NCI-H510A (cell line): ENCODE data around the gene MYZAP.
A peak's percentile ranks its signal among the peaks of the same experiment; 100 is the strongest.

Experiments used
- DNase-seq: peaks from one replicate; lab custom pipeline; 2025; lab: John Stamatoyannopoulos, UW

Gene MYZAP

GRCh38 chr15:57563416-57563815, 28.3 kb upstream of the MYZAP start:
- no peak for DNase-seq

DNA sequence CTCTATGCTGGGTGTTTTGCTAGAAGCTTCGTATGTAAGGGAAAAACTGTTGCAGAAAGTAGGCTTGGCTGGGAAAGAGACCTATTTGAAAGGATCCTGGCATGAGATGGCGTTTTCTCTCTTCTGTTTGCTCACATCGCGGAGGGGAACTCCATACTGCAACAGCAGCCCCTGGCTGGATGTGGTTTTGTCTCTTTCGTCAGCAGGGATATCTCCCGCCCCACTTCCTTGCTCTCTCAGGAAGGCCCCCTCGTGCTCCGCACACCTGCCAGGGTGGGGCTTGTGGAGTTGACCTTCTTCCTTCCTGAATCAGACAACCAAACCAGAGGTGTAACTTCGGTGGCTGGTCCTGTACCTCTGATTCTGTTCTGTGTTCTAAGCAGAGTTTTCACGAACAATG, 26.4 kb upstream of the MYZAP start:
- DNase-seq = peak; percentile 55

- no peak for DNase-seq
These were observed 24.9 kb upstream of the MYZAP start for GRCh38 chr15:57566834-57567233.

DNA sequence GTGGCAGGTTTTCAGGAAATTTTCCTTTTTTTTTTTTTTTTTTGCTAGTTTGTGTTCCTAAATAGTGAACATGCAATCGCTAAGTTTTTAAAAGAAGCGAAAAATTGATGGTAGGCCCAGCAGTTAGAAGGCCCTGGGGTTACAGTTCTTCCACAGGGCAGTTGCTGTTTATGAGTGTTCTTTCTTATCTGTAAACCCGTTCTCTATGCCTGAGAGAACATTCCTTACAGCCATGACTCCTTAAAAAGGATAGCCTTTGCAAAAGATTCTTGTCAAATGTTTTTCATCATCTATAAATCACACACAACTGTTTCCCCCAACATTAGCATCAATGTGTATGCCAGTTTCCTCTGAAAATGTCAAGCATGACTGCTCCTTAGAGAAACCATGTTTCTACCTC, 23.8 kb upstream of the MYZAP start:
- no peak for DNase-seq

GRCh38 chr15:57568299-57568698, 23.4 kb upstream of the MYZAP start:
- no peak for DNase-seq

GRCh38 chr15:57570340-57570739, 21.4 kb upstream of the MYZAP start:
- DNase-seq = no peak

GRCh38 chr15:57570994-57571393, 20.7 kb upstream of the MYZAP start:
- no peak for DNase-seq

DNA sequence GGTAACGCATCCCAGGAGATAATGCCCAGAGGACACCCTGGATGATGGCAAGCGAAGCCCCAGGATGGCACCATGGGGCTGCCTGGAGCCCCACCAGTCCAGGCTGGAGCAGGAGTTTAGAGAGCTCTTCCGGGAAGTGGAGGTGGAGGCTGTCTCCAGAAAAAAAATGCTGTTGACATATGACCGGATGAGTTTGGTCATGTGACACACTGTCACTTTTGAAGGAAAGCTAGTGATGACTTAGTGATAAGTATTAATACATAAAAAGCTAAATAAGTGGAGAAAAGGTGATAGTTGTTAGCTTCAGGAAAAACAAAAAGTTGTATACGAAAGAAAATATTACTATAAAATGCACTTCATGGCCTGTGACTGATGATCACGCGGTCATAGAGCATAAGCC, 20.0 kb upstream of the MYZAP start:
- no peak for DNase-seq

DNA sequence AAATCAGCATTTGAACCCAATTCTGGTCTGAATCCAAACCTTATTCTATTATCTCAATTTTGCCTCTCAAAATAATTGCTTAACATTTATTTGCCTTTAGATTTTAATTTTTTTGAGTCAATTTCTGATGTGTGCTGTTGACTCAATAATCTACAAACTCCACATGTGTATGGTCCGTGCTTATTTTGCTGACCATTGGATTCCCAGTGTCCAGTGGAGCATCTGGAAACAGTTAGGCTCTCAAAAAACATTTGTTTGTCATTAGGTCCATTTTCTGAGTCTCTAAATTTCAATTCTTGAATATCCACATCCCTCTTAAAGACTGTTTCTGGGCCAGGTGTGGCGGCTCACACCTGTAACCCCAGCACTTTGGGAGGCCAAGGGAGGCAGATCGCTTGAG, 19.2 kb upstream of the MYZAP start:
- no peak for DNase-seq

DNA sequence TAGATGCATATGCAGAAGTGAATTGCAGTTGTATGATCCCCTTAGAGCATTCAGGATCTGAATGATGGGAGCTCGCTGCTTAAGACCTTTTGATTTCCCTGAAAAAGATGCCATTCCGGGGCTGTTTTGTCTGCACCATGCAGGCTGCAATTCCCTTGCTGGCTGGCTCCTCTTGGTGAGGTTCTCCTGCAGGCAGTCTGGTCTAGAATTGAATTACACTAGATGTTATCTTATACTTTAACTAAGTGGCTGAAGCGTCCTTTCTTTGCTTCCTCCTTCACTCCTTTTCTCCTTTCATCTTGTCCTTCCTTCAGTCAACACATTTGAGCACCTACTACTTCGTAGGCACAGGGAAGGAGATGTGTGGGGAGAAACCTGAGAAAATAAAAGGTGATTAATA, 18.6 kb upstream of the MYZAP start:
- no peak for DNase-seq

GRCh38 chr15:57575363-57575762, 16.3 kb upstream of the MYZAP start:
- DNase-seq = no peak

DNA sequence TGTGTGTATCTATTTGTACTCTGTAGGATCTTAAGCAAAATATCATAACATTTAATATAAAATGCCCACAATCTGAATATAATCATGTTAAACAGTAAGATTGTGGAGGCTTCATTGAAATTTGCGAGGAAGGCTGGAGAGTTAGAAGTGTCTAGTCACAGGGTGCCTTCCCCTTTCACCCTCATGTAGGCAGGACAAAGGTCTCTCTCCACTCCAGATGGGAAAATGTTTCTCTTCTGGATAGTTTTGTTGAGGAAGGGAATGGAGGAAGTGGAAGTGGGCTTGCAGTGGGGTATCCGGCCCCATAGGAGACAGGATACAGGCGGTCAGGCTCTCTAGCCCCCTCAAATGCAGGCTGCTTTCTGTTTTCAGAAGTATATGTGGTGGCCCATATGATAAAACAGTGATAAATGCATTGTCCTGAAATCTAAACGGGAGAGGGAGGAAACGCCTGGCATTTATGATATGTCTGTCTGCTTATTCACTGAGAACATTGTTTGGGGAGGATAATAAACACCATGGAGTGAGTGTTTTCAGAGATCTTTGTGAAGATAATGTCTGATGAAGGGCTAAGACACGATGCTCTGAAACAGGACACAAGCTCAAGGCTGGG, 13.3 kb upstream of the MYZAP start:
- DNase-seq = no peak

- DNase-seq = no peak
These were observed 11.3 kb upstream of the MYZAP start for GRCh38 chr15:57580428-57580827.

GRCh38 chr15:57580866-57581265, 10.8 kb upstream of the MYZAP start:
- no peak for DNase-seq

DNA sequence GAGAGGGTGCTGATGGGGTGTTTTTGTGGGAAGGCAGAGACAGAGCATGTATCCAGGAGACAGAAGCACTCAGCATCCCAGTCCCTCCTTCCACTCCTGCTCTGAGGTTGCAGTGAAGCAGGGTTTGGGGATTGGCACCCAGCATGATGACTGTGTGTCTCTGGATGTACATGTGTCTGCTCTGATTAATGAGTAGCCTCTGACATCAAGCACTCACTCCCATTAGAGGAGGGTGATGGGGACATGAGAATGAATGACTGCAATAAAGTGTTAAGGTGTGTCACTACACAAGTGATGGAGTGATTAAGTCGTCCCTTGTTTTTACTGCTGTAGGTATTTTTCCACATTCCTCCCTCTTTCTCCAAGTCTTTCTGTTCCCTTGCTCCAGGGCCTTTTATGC, 9.6 kb upstream of the MYZAP start:
- DNase-seq = no peak

DNA sequence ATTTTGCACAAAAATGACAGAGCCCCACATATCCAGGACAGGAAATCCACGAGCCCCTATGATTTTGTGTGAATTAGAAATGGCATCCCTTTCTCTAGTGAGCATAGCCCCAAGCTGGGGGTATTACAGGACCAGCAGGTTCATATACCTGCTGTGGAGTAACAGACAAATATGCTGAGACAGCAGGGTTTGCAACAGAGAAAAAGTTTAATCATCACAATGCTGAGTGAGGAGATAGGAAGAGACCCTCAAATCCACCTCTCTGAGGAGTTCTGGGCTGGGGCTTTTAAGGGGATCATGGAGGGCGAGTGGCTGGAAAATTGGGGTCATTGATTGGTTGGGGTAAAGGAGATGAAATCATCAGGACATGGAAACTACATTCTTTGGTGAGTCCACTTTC, 8.4 kb upstream of the MYZAP start:
- no peak for DNase-seq

DNA sequence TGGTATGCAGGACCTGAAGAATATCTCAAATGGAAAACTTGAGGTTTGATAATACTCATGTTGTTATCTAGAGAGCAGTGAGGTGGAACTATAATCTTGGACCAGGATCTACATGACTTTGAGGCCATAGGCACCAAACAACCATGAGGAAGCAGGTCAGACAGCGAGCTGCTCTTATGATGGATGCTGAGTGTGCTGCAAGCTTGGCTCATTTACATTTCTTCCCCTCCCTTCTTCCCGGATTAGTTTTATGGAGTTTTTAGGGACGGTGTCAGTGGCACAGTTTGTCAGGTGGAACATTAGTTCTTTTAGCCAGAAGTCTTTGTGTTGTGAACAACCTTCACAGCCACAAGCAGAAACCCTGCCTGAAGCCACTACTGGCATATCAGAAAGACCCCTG, 8.0 kb upstream of the MYZAP start:
- DNase-seq = no peak

- no peak for DNase-seq
These were observed 4.9 kb upstream of the MYZAP start for GRCh38 chr15:57586661-57587424.

GRCh38 chr15:57589281-57589680, 2.4 kb upstream of the MYZAP start:
- no peak for DNase-seq

DNA sequence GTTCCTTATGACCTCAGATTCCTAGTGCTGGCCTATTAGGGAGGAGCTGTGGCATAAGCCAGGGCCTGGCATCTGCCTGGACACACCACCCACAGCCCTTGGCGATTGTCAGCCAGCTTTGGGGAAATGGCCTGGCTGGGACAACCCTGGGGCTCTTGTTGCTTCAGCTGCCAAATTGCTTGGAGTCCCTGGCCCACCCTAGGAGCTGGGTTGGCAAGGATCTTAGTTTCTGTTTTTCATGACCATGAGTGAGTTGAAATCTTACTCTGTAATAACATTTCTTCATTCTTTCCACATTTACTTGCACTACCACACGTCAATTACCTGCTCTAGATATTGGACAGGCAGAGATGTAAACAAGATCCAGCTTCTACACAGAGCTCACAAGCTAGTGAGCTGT, 1.9 kb upstream of the MYZAP start:
- DNase-seq = no peak

DNA sequence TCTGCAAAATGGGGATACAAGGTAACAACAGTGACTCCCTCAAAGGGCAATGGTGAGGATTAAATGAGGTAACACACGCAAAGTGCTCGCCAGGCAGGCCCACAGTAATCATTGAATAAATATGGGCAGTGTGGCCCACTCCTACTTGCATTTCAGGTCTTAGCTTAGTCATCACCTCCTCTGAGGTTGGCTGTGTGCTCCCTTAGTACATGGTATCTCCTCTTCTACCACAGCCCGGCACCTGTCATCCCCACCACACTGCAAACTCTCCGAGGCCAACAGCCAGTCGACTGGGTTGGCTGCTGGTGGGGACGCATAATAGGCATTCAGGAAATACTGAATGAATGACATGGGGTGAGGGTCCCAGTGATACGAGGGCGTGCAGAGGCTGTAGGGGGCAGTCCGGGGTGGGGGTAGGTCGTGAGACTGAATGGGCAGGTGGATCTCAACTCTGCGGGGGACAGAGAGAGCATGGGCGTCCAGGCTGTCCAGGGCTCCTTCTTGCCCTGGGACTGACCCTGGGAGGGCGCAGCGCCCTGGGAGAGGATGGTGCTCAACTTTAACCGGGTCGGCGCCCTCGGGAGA, 375 bp upstream of the MYZAP start:
- DNase-seq = no peak

GRCh38 chr15:57592426-57592825, 722 bp downstream of the MYZAP start:
- DNase-seq = no peak

GRCh38 chr15:57592836-57593420, 1.2 kb downstream of the MYZAP start:
- DNase-seq = no peak
